CD14-positive monocyte (primary cell): ENCODE results near the gene GIGYF1. TPM values are rescaled to one million over a fixed set of nuclear protein-coding genes. Genes with fewer than 3 reads are reported as not detected.
A peak's percentile ranks its signal among the peaks of the same experiment; 100 is the strongest.

Experiments
- DNase-seq, 3 donors: peaks; one replicate each; pipeline ENCODE4 v3.0.0-alpha.2; 2011 to 2022
- H2AFZ ChIP-seq: 2 replicates; pipeline ENCODE4 v1.6.0; 2012; ENCODE audit warnings: mild to moderate bottlenecking, low read depth, low read length, inconsistent platforms; ENCODE audit not compliant: insufficient read depth, poor library complexity, severe bottlenecking
- H3K27ac ChIP-seq, 2 donors: 1 replicate in 1 of 2; 2 replicates in 1 of 2; pipeline ENCODE4 v1.5.1; 2012 to 2013; ENCODE audit warnings: low read length in 2 of 2, control low read depth in 1 of 2, inconsistent platforms in 1 of 2, low read depth in 1 of 2, mild to moderate bottlenecking in 1 of 2
- H3K27me3 ChIP-seq, 2 donors: one replicate each; pipeline versions ENCODE4 v1.6.0 to v1.6.1; 2011 to 2013; ENCODE audit warnings: low read length in 2 of 2; ENCODE audit not compliant: control insufficient read depth in 2 of 2, insufficient read depth in 2 of 2
- H3K36me3 ChIP-seq, 2 donors: replicated peaks in 1 of 2; 1 replicate in 1 of 2; 2 replicates in 1 of 2; pipeline versions ENCODE4 v1.5.1 to v1.6.1; 2012 to 2013; ENCODE audit warnings: low read length in 2 of 2, control low read depth in 1 of 2, inconsistent platforms in 1 of 2, mild to moderate bottlenecking in 1 of 2; ENCODE audit not compliant: insufficient read depth in 2 of 2, control insufficient read depth in 1 of 2
- H3K4me1 ChIP-seq, 2 donors: 1 replicate in 1 of 2; 2 replicates in 1 of 2; pipeline versions ENCODE4 v1.5.1 to v1.6.1; 2012 to 2013; ENCODE audit warnings: low read length in 2 of 2, control low read depth in 1 of 2, inconsistent platforms in 1 of 2, mild to moderate bottlenecking in 1 of 2, moderate library complexity in 1 of 2; ENCODE audit not compliant: insufficient read depth in 2 of 2, control insufficient read depth in 1 of 2
- H3K4me2 ChIP-seq: replicated peaks from 2 replicates; pipeline ENCODE3; 2012; ENCODE audit warnings: low read length, moderate library complexity, mild to moderate bottlenecking; ENCODE audit not compliant: poor library complexity, severe bottlenecking; ENCODE audit errors: extremely low read depth
- H3K4me3 ChIP-seq, 3 experiments: fragments of 200-600 bp in 1 of 3; sonication (generic) in 1 of 3; replicated peaks in 1 of 3; 1 replicate in 2 of 3; 2 replicates in 1 of 3; pipeline ENCODE4 v1.5.1; 2011 to 2013; ENCODE audit warnings: low read length in 3 of 3, mild to moderate bottlenecking in 3 of 3, control low read depth in 2 of 3, low read depth in 2 of 3, inconsistent platforms in 1 of 3, moderate library complexity in 1 of 3
- H3K79me2 ChIP-seq: 2 replicates; pipeline ENCODE4 v1.6.0; 2012; ENCODE audit warnings: mild to moderate bottlenecking, control low read depth, inconsistent platforms, low read length, moderate library complexity; ENCODE audit not compliant: insufficient read depth
- H3K9ac ChIP-seq: 2 replicates; pipeline ENCODE4 v1.6.0; 2017; ENCODE audit warnings: low read length, mild to moderate bottlenecking; ENCODE audit not compliant: insufficient read depth, poor library complexity, severe bottlenecking
- H3K9me3 ChIP-seq, 2 donors: replicated peaks in 1 of 2; 1 replicate in 1 of 2; 2 replicates in 1 of 2; pipeline versions ENCODE4 v1.5.1 to v1.6.1; 2012 to 2013; ENCODE audit warnings: low read length in 2 of 2, control low read depth in 1 of 2; ENCODE audit not compliant: control insufficient read depth in 1 of 2, insufficient read depth in 1 of 2
- H4K20me1 ChIP-seq: 2 replicates; pipeline ENCODE4 v1.6.0; 2012; ENCODE audit warnings: mild to moderate bottlenecking, low read length, control low read depth, moderate library complexity; ENCODE audit not compliant: insufficient read depth
- H3K27ac Mint-ChIP-seq, 7 donors: one replicate each; pipeline ENCODE4 v1.8.0; 2020; ENCODE audit warnings: mild to moderate bottlenecking in 7 of 7, mixed read lengths in 7 of 7, moderate library complexity in 6 of 7, inconsistent platforms in 2 of 7
- H3K27me3 Mint-ChIP-seq, 3 donors: one replicate each; pipeline ENCODE4 v1.8.0; 2021 to 2022; ENCODE audit warnings: low read depth in 3 of 3, mild to moderate bottlenecking in 3 of 3, mixed read lengths in 3 of 3, moderate library complexity in 3 of 3, inconsistent platforms in 1 of 3
- H3K36me3 Mint-ChIP-seq, 2 donors: one replicate each; pipeline ENCODE4 v1.8.0; 2020; ENCODE audit warnings: mixed read lengths in 2 of 2, inconsistent platforms in 1 of 2, mild to moderate bottlenecking in 1 of 2
- H3K4me1 Mint-ChIP-seq: one replicate; pipeline ENCODE4 v1.8.0; 2020; ENCODE audit warnings: mild to moderate bottlenecking, mixed read lengths
- H3K4me3 Mint-ChIP-seq, 2 donors: one replicate each; pipeline ENCODE4 v1.8.0; 2020; ENCODE audit warnings: mild to moderate bottlenecking in 2 of 2, mixed read lengths in 2 of 2, moderate library complexity in 1 of 2
- H3K9me3 Mint-ChIP-seq, 7 donors: one replicate each; pipeline ENCODE4 v1.8.0; 2020 to 2022; ENCODE audit warnings: mixed read lengths in 7 of 7, mild to moderate bottlenecking in 6 of 7, moderate library complexity in 6 of 7, inconsistent platforms in 2 of 7
- WGBS: methylation state at CpG from one replicate; pipeline ENCODE4 v1.1.5; 2013; ENCODE audit warnings: missing lambda C conversion rate; ENCODE audit not compliant: insufficient coverage; 5-methylcytosine and 5-hydroxymethylcytosine counted together
- intact Hi-C, 2 donors: fragments of 100-400 bp; cut with micrococcal nuclease; formaldehyde crosslinking; loops; one replicate each; pipeline versions ENCODE4 v1.15.0 to v1.15.1; 2023
- polyA plus RNA-seq, 3 donors: library from polyadenylated mRNA; depleted of rRNA in 1 of 3; unstranded in 2 of 3; stranded (reverse) in 1 of 3; fragments of 300-500 nt in 2 of 3; fragments of >200 nt in 1 of 3; fragmentation: Illumina TruSeq in 2 of 3; gene quantifications; 1 replicate in 2 of 3; 2 replicates in 1 of 3; pipeline ENCODE4 v1.2.3, GENCODE V29; 2012 to 2021
- TF ChIP-seq, protein P1 (sequence below): fragments of 200-600 bp; IDR thresholded peaks from one replicate; pipeline ENCODE4 v1.8.0; 2022; ENCODE audit warnings: antibody characterized with exemption, mild to moderate bottlenecking

GIGYF1 gene
- polyA plus RNA-seq, 3 donors, result 0.30 to 30.6 (median 0.34) TPM

DNA sequence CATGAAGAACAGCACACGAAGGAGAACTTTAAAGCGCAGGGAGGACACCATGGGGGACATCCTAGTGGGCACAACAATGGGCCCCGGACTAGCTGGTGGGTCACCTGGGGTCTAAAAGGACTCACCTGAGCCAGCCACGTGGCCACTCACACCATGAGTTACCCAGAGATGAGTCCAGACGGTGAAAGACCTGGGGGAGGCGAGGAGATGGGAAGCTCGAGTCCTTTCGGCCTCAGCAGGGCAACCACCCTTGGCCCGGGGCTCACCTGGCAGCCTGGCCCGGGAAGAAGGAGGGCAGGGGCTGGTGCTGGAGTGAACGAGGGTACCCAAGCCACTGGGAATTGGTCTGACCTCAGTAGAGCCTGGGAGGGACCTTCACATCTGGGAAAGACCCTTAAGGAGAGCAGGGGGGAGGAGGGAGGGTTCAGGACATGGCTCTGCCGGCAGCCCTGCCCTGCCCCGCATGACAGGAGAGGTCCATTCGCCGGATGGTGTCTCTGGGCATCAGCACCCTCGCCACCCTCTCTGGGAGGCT lies 5.7 kb downstream of the GIGYF1 start:
- Histone ChIP-seq H3K9me3 (no peaks in the 10 kb centered on the region), H4K20me1 (peaks cover 100% of the 10 kb centered on the region), H3K36me3 (peaks cover 54 to 68% of the 10 kb centered on the region in 2 donors), H3K4me1 (peaks cover 22 to 26% of the 10 kb centered on the region in 2 donors), H3K27ac (no peak overlapping the region), H3K4me2 (no peak overlapping the region), H3K79me2 (peaks cover 57% of the 10 kb centered on the region), H3K4me3 (no peak overlapping the region), H3K9ac (no peak overlapping the region), H3K27me3 (no peaks in the 10 kb centered on the region), H2AFZ (no peak overlapping the region)
- H3K27me3 Mint-ChIP-seq, result peaks cover 0 to 3% (median 0%) of the 10 kb centered on the region in 3 donors
- TF ChIP-seq, protein P1, sequence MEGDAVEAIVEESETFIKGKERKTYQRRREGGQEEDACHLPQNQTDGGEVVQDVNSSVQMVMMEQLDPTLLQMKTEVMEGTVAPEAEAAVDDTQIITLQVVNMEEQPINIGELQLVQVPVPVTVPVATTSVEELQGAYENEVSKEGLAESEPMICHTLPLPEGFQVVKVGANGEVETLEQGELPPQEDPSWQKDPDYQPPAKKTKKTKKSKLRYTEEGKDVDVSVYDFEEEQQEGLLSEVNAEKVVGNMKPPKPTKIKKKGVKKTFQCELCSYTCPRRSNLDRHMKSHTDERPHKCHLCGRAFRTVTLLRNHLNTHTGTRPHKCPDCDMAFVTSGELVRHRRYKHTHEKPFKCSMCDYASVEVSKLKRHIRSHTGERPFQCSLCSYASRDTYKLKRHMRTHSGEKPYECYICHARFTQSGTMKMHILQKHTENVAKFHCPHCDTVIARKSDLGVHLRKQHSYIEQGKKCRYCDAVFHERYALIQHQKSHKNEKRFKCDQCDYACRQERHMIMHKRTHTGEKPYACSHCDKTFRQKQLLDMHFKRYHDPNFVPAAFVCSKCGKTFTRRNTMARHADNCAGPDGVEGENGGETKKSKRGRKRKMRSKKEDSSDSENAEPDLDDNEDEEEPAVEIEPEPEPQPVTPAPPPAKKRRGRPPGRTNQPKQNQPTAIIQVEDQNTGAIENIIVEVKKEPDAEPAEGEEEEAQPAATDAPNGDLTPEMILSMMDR, result no peak
- peak overlapping the region in 3 of 7 donors; percentile 55 to 80 (median 57) for H3K27ac Mint-ChIP-seq
- H3K4me3 Mint-ChIP-seq, result no peak overlapping the region
- H3K4me1 Mint-ChIP-seq, result peaks cover 23% of the 10 kb centered on the region
- DNase-seq, result no peak
- no peaks in the 10 kb centered on the region for H3K9me3 Mint-ChIP-seq
- intact Hi-C loops, result no loop called here
- H3K36me3 Mint-ChIP-seq, result peaks cover 39 to 62% of the 10 kb centered on the region in 2 donors
- 98% methylated on average over 11 of the region's 16 CpGs for WGBS

GRCh38 chr7:100687751-100688300 lies 6.2 kb downstream of the GIGYF1 start:
- H3K9ac ChIP-seq, result no peak overlapping the region

More at GRCh38 chr7:100687751-100688300, 6.2 kb downstream of the GIGYF1 start:
- no peak overlapping the region for H3K4me3 Mint-ChIP-seq
- H3K9me3 Mint-ChIP-seq, result peaks cover 0 to 1% (median 0%) of the 10 kb centered on the region in 7 donors
- Histone ChIP-seq H3K36me3 (peaks cover 60 to 74% of the 10 kb centered on the region in 2 donors), H3K4me2 (no peak overlapping the region), H3K9me3 (no peaks in the 10 kb centered on the region), H3K27me3 (no peaks in the 10 kb centered on the region), H3K79me2 (peaks cover 52% of the 10 kb centered on the region), H3K4me1 (peaks cover 16 to 21% of the 10 kb centered on the region in 2 donors), H4K20me1 (peaks cover 100% of the 10 kb centered on the region), H3K4me3 (no peak overlapping the region), H2AFZ (no peak overlapping the region), H3K27ac (no peak overlapping the region)
- intact Hi-C loops, result no loop called here
- TF ChIP-seq, protein P1, result no peak
- WGBS, result 96% methylated on average over 20 of the region's 25 CpGs
- H3K4me1 Mint-ChIP-seq, result peaks cover 17% of the 10 kb centered on the region
- peak overlapping the region in 1 of 7 donors; percentile 26 for H3K27ac Mint-ChIP-seq
- H3K36me3 Mint-ChIP-seq, result peaks cover 42 to 67% of the 10 kb centered on the region in 2 donors
- H3K27me3 Mint-ChIP-seq, result peaks cover 0 to under 1% (median 0%) of the 10 kb centered on the region in 3 donors
- no peak for DNase-seq
